ENCODE results near the gene CLECL1. TPM values are rescaled to one million over a fixed set of nuclear protein-coding genes. Genes with fewer than 3 reads are reported as not detected.

The CLECL1 gene
- total and polyA plus RNA-seq, 12 donors, result 0.38 to 1.9 (median 1.2) TPM; not detected in 4

- Histone ChIP-seq H3K9me3 (replicated peaks in 1 of 3) (no peaks in the 10 kb centered on the region), H3K27ac (peak overlapping the region in 2 of 5 donors; percentile 8 to 41), H3K36me3 (replicated peaks in 1 of 2) (no peaks in the 10 kb centered on the region), H3K4me3 (no peak overlapping the region), H3K4me1 (replicated peaks in 1 of 2) (peaks cover 0 to 5% of the 10 kb centered on the region in 2 donors), H3K27me3 (no peaks in the 10 kb centered on the region)
- DNase-seq, result no peak
- WGBS, 4 donors, result 56 to 78% (median 68%) methylated on average over 2 of the region's 2 CpGs
- intact Hi-C loops (cut with DNase I), result no loop called here
- no peak for TF ChIP-seq POLR2A (IDR thresholded peaks at IDR 0.05)
- TF ChIP-seq CTCF (IDR thresholded peaks at IDR 0.05), result no peak
Measured at GRCh38 chr12:9731797-9732196, 1.1 kb downstream of the CLECL1 start.

- peak overlapping the region in 2 of 5 donors; percentile 8 to 41 for H3K27ac ChIP-seq
- no peak for DNase-seq
- intact Hi-C loops (cut with DNase I), result no loop called here
- TF ChIP-seq POLR2A (IDR thresholded peaks at IDR 0.05) (no peak), CTCF (IDR thresholded peaks at IDR 0.05) (no peak)
- H3K36me3 ChIP-seq (replicated peaks in 1 of 2), result no peaks in the 10 kb centered on the region
- H3K27me3 ChIP-seq, result no peaks in the 10 kb centered on the region
- 61 to 69% (median 64%) methylated on average over 6 of the region's 6 CpGs for WGBS, 4 donors
- no peaks in the 10 kb centered on the region for H3K9me3 ChIP-seq (replicated peaks in 1 of 3)
- H3K4me1 ChIP-seq (replicated peaks in 1 of 2), result peaks cover 0 to 2% of the 10 kb centered on the region in 2 donors
- H3K4me3 ChIP-seq, result no peak overlapping the region
Measured at GRCh38 chr12:9731393-9731792, 1.5 kb downstream of the CLECL1 start.

- H3K27ac ChIP-seq, result no peak overlapping the region
- no peaks in the 10 kb centered on the region for H3K4me1 ChIP-seq (replicated peaks in 1 of 2)
- WGBS, 4 donors, result 61 to 74% (median 73%) methylated on average over 6 of the region's 6 CpGs
- no peaks in the 10 kb centered on the region for H3K36me3 ChIP-seq (replicated peaks in 1 of 2)
- H3K27me3 ChIP-seq, result no peaks in the 10 kb centered on the region
- no peak overlapping the region for H3K4me3 ChIP-seq
- intact Hi-C loops (cut with DNase I), result no loop called here
- no peaks in the 10 kb centered on the region for H3K9me3 ChIP-seq (replicated peaks in 1 of 3)
- TF ChIP-seq POLR2A (IDR thresholded peaks at IDR 0.05) (no peak), CTCF (IDR thresholded peaks at IDR 0.05) (no peak)
- DNase-seq, result no peak
Measured at GRCh38 chr12:9730591-9730990, 2.3 kb downstream of the CLECL1 start.

- no peak for TF ChIP-seq POLR2A (IDR thresholded peaks at IDR 0.05)
- TF ChIP-seq CTCF (IDR thresholded peaks at IDR 0.05), result no peak
Measured at GRCh38 chr12:9730011-9730410, 2.9 kb downstream of the CLECL1 start.

More at GRCh38 chr12:9730011-9730410, 2.9 kb downstream of the CLECL1 start:
- Histone ChIP-seq H3K27ac (no peak overlapping the region), H3K27me3 (no peaks in the 10 kb centered on the region), H3K36me3 (replicated peaks in 1 of 2) (no peaks in the 10 kb centered on the region), H3K4me3 (no peak overlapping the region), H3K4me1 (replicated peaks in 1 of 2) (no peaks in the 10 kb centered on the region), H3K9me3 (replicated peaks in 1 of 3) (no peaks in the 10 kb centered on the region)
- intact Hi-C loops (cut with DNase I), result no loop called here
- 51 to 65% (median 56%) methylated on average over 3 of the region's 3 CpGs for WGBS, 4 donors
- DNase-seq, result no peak
